Lower leg skin (tissue), 4 donors: ENCODE measurements around the gene TAOK2. TPM values are rescaled to one million over a fixed set of nuclear protein-coding genes. Genes with fewer than 3 reads are reported as not detected.
A peak's percentile ranks its signal among the peaks of the same experiment; 100 is the strongest.

Experiments
- DNase-seq, 2 donors: peaks; one replicate each; pipeline ENCODE4 v3.0.0-alpha.2; 2019; ENCODE audit warnings: low spot score in 2 of 2
- H3K4me3 ChIP-seq: fragments of 200-600 bp; sonication (generic); 2 replicates; pipeline ENCODE4 v1.5.1; 2017; ENCODE audit warnings: mild to moderate bottlenecking, low read depth; ENCODE audit not compliant: poor library complexity, severe bottlenecking
- POLR2A ChIP-seq, 2 donors: fragments of 450-650 bp; IDR thresholded peaks; one replicate each; pipeline ENCODE4 v1.6.1; 2016 to 2017; ENCODE audit warnings: antibody characterized with exemption in 2 of 2, mild to moderate bottlenecking in 1 of 2, moderate library complexity in 1 of 2
- WGBS, 2 donors: methylation state at CpG; one replicate each; pipeline ENCODE4 v1.1.5; 2018; 5-methylcytosine and 5-hydroxymethylcytosine counted together
- intact Hi-C: fragments of 100-400 bp; cut with DNase I; formaldehyde crosslinking; loops from one replicate; pipeline ENCODE4 v1.15.0; 2023; ENCODE audit warnings: low total_unique reads
- total RNA-seq, 4 donors: library from RNA; depleted of rRNA; stranded (reverse); fragments of >200 nt; gene quantifications; one replicate each; pipeline ENCODE4 v1.1.0, GENCODE V29; 2016
- TF ChIP-seq, protein P1 (sequence below), 3 donors: fragments of 450-650 bp; IDR thresholded peaks; one replicate each; pipeline ENCODE4 v1.5.1; 2016; ENCODE audit warnings: antibody characterized with exemption in 3 of 3, mild to moderate bottlenecking in 3 of 3, moderate library complexity in 2 of 3

TAOK2 gene
- total RNA-seq, 4 donors from 2014 or later, result 35.5 to 47.9 (median 38.1) TPM

DNA sequence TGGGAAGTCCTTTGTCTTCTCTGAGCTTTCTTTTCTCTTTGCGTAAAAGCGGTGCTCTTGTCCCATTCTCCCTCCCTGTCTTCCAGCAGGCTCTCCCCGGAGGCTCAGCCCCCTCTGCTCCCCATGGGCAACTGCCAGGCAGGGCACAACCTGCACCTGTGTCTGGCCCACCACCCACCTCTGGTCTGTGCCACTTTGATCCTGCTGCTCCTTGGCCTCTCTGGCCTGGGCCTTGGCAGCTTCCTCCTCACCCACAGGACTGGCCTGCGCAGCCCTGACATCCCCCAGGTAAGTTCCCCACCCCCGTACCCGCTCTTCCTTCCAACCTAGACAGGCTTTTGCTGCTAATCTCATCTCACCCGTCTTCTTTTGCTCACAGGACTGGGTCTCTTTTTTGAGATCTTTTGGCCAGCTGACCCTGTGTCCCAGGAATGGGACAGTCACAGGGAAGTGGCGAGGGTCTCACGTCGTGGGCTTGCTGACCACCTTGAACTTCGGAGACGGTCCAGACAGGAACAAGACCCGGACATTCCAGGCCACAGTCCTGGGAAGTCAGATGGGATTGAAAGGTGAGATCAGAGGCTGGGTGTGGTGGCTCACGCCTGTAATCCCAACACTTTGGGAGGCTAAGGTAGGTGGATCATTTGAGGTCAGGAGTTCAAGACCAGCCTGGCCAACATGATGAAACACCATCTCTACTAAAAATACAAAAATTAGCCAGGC, 10.5 kb upstream of the TAOK2 start:
- TF ChIP-seq, protein P1, sequence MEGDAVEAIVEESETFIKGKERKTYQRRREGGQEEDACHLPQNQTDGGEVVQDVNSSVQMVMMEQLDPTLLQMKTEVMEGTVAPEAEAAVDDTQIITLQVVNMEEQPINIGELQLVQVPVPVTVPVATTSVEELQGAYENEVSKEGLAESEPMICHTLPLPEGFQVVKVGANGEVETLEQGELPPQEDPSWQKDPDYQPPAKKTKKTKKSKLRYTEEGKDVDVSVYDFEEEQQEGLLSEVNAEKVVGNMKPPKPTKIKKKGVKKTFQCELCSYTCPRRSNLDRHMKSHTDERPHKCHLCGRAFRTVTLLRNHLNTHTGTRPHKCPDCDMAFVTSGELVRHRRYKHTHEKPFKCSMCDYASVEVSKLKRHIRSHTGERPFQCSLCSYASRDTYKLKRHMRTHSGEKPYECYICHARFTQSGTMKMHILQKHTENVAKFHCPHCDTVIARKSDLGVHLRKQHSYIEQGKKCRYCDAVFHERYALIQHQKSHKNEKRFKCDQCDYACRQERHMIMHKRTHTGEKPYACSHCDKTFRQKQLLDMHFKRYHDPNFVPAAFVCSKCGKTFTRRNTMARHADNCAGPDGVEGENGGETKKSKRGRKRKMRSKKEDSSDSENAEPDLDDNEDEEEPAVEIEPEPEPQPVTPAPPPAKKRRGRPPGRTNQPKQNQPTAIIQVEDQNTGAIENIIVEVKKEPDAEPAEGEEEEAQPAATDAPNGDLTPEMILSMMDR (IDR thresholded peaks at IDR 0.05), result no peak
- TF ChIP-seq POLR2A (IDR thresholded peaks at IDR 0.05), result no peak
- H3K4me3 ChIP-seq, result no peak overlapping the region
- peak in 1 of 2 donors; percentile 83 for DNase-seq
- intact Hi-C loops, result loop anchor here (5.0 kb wide), 1 partner anchor 99 kb away; no protein-coding TSS in a partner anchor
- WGBS, 2 donors, result 78 to 84% methylated on average over 14 of the region's 14 CpGs

DNA sequence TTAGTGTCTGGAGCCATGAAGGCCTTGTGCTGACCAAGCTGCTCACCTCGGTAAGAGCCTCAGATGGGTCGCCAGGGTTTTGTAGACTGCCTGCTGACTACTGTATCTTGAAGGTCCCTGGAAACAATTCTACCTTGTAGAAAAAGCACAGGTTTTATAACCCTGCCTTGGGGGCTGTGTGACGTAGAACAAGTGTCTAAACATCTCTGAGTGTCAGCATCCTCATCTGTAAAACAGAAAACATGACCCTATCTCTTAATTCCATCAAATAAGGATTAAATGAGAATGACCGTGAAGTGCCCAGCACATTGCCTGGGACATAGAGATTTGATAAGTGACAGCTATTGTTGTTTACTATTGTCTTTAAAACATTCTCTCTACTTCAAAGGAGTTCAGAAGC, 5.5 kb upstream of the TAOK2 start:
- DNase-seq, result peak in 1 of 2 donors; percentile 15
- no peak overlapping the region for H3K4me3 ChIP-seq
- intact Hi-C loops, result no loop called here
- WGBS, 2 donors, result 93 to 98% methylated on average over 4 of the region's 4 CpGs
- TF ChIP-seq POLR2A (IDR thresholded peaks at IDR 0.05), result no peak
- TF ChIP-seq, protein P1 (IDR thresholded peaks at IDR 0.05), result no peak

DNA sequence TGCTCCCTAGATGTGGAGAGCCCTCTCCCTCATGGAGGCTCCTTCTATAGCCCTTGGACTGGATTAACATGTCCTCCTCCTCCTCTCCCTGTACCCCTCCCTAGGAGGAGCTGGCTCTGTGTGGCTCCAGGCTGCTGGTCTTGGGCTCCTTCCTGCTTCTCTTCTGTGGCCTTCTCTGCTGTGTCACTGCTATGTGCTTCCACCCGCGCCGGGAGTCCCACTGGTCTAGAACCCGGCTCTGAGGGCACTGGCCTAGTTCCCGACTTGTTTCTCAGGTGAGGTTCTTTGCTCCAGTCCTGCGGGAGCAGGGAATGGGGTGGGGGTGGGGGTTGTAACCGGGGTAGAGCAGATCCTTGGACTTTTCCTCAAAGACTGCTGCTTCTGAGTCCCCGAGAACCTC, 2.4 kb upstream of the TAOK2 start:
- peak in 1 of 2 donors; percentile 32 for DNase-seq
- WGBS, 2 donors, result 80 to 81% methylated on average over 8 of the region's 8 CpGs
- no peak overlapping the region for H3K4me3 ChIP-seq
- intact Hi-C loops, result no loop called here
- TF ChIP-seq, protein P1 (IDR thresholded peaks at IDR 0.05), result no peak
- TF ChIP-seq POLR2A (IDR thresholded peaks at IDR 0.05), result no peak

DNA sequence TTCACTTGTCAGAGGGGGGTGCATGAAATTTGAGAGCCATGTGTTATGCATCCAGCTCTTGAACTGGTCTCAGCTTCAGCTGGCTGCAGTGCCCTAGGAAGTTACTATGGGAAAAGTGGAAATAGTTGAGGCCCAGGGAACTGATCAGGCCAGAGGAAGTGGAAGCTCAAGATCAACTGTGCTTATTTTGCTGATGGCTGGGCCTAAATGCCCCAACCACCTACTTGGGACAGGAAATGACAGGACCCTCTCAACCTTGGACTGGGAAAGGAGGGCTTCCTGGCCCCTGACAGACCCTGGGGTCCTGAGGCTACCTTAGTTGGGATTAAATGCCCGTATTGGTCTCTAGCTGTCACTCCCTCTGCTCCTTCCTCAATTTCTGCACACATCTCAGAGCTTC, 1.2 kb upstream of the TAOK2 start:
- no peak for TF ChIP-seq POLR2A (IDR thresholded peaks at IDR 0.05)
- TF ChIP-seq, protein P1 (IDR thresholded peaks at IDR 0.05), result no peak
- H3K4me3 ChIP-seq, result no peak overlapping the region
- no peak for DNase-seq
- intact Hi-C loops, result no loop called here
- 86 to 87% methylated on average over 1 of the region's 1 CpG for WGBS, 2 donors

DNA sequence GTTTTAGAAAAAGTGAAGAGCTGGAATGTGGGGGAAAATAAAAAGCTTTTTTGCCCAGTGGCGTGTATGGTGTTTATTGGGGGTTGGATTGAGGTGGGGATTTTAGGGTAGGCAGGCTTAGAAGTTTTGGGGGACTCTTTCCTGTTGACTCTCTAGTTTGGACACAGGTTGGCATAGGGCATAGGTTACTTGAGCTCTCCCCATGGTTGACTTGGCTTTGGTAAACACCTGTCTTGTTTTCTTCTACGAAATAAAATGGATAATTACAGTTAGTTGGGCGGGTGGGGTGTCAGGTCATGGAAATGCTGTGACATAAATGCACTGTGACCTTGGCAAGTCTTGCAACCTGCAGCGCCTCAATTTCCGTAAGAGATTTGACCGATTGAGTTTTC, 680 bp upstream of the TAOK2 start:
- 58 to 66% methylated on average over 6 of the region's 6 CpGs for WGBS, 2 donors
- DNase-seq, result no peak
- intact Hi-C loops, result no loop called here
- TF ChIP-seq, protein P1 (IDR thresholded peaks at IDR 0.05), result no peak
- no peak for TF ChIP-seq POLR2A (IDR thresholded peaks at IDR 0.05)
- H3K4me3 ChIP-seq, result no peak overlapping the region
